HEK293T (cell line): ENCODE data around the gene ACMSD.

Source experiments
- ELF4 ChIP-seq: fragments of 450-650 bp; IDR thresholded peaks from 2 replicates; pipeline ENCODE4 v1.6.1; 2017; ENCODE audit warnings: antibody characterized with exemption
- NFRKB ChIP-seq: fragments of 450-650 bp; IDR thresholded peaks from 2 replicates; pipeline ENCODE4 v1.6.1; 2016; ENCODE audit warnings: mild to moderate bottlenecking, moderate library complexity
- TARDBP ChIP-seq: fragments of 450-650 bp; IDR thresholded peaks from 2 replicates; pipeline ENCODE4 v1.6.1; 2016

DNA sequence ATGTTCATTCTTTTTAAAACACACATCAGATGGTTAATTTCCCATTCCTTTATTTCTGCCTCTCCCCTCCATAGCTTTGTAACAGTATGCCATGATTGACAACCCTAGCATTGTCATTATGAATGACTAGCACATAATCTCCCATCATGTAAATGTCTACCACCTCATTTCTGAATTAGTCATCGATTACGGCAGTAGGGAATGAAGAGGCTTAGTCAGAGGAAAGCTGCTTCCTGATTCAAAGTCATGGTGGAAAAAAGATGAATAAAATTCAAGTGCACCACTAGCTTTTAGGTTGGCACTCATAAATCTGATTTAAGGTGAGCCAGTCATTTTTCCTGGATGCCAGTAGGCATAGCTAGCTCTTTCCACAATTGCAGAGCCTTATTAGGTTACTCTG, 19.1 kb upstream of the ACMSD start:
- no peak for TF ChIP-seq ELF4
- no peak for TF ChIP-seq TARDBP
- TF ChIP-seq NFRKB = no peak
